T-helper 2 cell treated with Interferon-gamma antibody and Interleukin-4, amounts not matched to agents 5 μg/mL and 100 μg/mL, for 36 hours (primary cell): ENCODE measurements around the gene VAV1.
A peak's percentile ranks its signal among the peaks of the same experiment; 100 is the strongest.
"Not testable (repeated sequence)": the region's sequence is repeated elsewhere in the genome, so short reads cannot be mapped to it uniquely, and the experiment has no call there.

ENCODE experiments used
- DNase-seq: peaks from one replicate; pipeline ENCODE4 v3.0.0; 2021; ENCODE audit warnings: low spot score
- H3K27ac Mint-ChIP-seq: one replicate; pipeline ENCODE4 v1.8.0; 2021; ENCODE audit warnings: mild to moderate bottlenecking, mixed read lengths
- H3K27me3 Mint-ChIP-seq: one replicate; pipeline ENCODE4 v1.8.0; 2021; ENCODE audit warnings: low read depth, mixed read lengths
- H3K36me3 Mint-ChIP-seq: one replicate; pipeline ENCODE4 v1.8.0; 2021; ENCODE audit warnings: low read depth, mixed read lengths
- H3K4me1 Mint-ChIP-seq: one replicate; pipeline ENCODE4 v1.8.0; 2021; ENCODE audit warnings: low read depth, mixed read lengths
- H3K4me3 Mint-ChIP-seq: one replicate; pipeline ENCODE4 v1.8.0; 2022; ENCODE audit warnings: mild to moderate bottlenecking, moderate library complexity, mixed read lengths
- H3K9me3 Mint-ChIP-seq: one replicate; pipeline ENCODE4 v1.8.0; 2021; ENCODE audit warnings: mixed read lengths

VAV1 gene

DNA sequence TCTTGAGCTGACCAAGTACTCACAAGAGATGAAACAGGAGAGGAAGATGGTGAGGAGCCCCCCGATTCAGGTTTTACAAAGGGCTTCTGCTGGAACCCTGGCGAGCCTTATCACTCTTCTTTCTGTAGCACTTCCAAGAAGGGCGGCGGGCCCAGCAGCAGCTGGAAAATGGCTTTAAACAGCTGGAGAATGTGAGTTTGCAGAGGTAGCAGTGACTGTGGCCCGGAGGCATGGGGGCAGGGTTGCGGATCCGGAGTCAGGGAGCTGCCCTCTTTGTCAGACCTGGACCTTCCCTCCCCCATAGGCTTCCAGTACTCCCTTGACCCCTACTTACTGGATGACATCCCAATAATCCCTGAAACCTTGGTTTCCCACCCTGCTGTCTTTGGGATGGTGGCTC lies 29.4 kb upstream of the VAV1 start:
- no peak for DNase-seq
- H3K27ac Mint-ChIP-seq = no peak overlapping the region
- H3K36me3 Mint-ChIP-seq = peaks cover 28% of the 10 kb centered on the region
- H3K4me3 Mint-ChIP-seq = no peak overlapping the region
- no peaks in the 10 kb centered on the region for H3K9me3 Mint-ChIP-seq
- peaks cover 16% of the 10 kb centered on the region for H3K4me1 Mint-ChIP-seq
- H3K27me3 Mint-ChIP-seq = no peaks in the 10 kb centered on the region

DNA sequence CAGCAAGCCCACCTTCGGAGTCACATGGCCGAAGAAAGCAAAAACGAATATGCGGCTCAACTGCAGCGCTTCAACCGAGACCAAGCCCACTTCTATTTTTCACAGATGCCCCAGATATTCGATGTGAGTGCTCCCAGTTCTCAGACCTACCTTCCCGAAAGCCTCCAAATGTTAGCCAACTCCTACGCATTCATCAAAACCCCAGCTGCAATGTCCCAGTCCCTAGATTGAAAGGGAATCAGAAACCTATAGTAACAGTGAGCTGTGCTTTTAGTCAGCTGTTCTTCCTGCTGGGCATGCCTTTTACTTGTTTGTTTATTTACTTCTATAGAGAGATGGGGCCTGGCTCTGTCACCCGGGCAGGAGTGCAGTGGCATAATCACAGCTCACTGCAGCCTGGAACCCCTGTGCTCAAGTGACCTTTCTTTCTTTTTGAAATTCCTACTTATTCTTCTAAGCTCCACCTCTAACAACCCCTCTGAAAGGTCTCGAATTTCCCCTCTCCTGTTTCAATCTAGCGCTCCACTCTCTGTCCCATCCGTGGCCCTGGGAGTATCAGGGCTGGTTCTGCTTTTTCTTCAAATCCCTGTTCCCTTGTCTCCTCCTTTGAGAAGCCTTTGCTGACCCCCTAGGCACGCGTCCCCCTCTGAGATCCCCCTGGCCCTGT lies 28.7 kb upstream of the VAV1 start:
- Mint-ChIP-seq H3K36me3 (peaks cover 29% of the 10 kb centered on the region), H3K27ac (peak overlapping the region; percentile 47), H3K9me3 (no peaks in the 10 kb centered on the region), H3K4me1 (peaks cover 8% of the 10 kb centered on the region), H3K27me3 (no peaks in the 10 kb centered on the region), H3K4me3 (no peak overlapping the region)
- DNase-seq = no peak

DNA sequence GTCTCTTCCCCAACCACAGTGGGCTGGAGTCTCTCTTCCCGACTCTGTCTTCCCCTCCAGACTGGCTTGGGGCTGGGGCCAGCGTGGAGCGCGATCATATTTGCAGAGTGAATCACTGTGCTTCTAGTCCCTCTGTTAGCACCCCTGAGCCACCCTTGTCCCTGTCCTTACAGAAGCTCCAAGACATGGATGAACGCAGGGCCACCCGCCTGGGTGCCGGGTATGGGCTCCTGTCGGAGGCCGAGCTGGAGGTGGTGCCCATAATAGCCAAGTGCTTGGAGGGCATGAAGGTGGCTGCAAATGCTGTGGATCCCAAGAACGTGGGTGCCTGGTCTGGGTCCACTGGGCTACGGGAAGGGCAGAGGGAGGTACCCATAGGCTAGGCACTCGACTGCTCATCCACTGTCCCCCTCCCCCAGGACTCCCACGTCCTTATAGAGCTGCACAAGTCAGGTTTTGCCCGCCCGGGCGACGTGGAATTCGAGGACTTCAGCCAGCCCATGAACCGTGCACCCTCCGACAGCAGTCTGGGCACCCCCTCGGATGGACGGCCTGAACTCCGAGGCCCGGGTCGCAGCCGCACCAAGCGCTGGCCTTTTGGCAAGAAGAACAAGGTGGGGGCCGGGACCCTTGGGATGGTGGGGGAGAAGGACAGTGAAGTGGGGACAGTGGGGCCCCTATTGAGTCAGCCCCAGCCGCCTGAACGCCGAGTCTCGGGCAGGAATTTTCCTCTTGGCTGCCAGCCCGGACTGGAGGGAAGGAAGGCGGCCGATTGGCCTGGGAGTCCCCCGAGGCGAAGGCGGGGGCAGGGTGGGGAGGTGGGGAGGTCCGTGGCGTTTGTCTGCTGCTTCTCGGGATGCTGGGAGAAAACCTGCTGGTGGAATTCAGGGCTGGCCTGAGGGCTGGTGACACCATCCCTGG lies 27.9 kb upstream of the VAV1 start:
- H3K4me1 Mint-ChIP-seq = peaks cover 3% of the 10 kb centered on the region
- no peak overlapping the region for H3K4me3 Mint-ChIP-seq
- peaks cover 34% of the 10 kb centered on the region for H3K36me3 Mint-ChIP-seq
- no peak for DNase-seq
- H3K9me3 Mint-ChIP-seq = no peaks in the 10 kb centered on the region
- no peaks in the 10 kb centered on the region for H3K27me3 Mint-ChIP-seq
- H3K27ac Mint-ChIP-seq = peak overlapping the region; percentile 47

DNA sequence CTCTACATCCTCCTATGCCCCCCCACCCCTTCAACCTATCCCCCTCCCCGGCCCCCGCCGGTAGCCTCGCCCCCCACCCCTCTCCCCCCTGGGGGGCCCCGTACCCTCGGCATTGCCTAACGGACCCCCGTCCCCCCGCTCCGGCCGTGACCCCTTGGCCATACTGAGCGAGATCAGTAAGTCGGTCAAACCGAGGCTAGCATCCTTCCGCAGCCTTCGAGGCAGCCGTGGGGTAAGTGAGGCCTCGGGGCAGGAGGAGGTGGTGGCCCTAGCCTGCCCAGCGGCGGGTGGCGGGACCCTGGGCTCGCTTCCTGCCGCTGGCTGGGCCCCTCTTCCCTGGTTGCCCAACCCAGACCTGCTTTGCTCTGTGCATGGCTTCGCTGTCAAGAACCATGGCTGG lies 26.5 kb upstream of the VAV1 start:
- H3K4me3 Mint-ChIP-seq = no peak overlapping the region
- H3K27ac Mint-ChIP-seq = no peak overlapping the region
- peaks cover 2% of the 10 kb centered on the region for H3K4me1 Mint-ChIP-seq
- no peak for DNase-seq
- no peaks in the 10 kb centered on the region for H3K9me3 Mint-ChIP-seq
- H3K36me3 Mint-ChIP-seq = peaks cover 37% of the 10 kb centered on the region
- no peaks in the 10 kb centered on the region for H3K27me3 Mint-ChIP-seq

DNA sequence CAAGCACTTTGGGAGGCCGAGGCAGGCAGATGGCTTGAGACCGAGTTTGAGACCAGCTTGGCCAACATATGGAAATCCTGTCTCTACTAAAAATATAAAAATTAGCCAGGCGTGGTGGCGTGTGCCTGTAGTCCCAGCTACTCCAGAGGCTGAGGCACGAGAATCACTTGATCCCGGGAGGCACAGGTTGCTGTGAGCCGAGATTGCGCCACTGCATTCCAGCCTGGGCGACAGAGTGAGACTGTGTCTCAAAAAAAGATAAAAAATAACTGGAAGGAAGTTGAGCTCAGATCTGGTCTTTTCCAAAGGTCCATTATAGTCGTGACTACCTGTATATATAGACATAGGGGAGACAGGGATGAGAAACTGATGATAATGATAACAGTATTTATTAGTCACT lies 24.0 kb upstream of the VAV1 start:
- not testable (repeated sequence) for DNase-seq, H3K9me3 Mint-ChIP-seq, H3K27ac Mint-ChIP-seq, H3K4me3 Mint-ChIP-seq, H3K27me3 Mint-ChIP-seq, H3K4me1 Mint-ChIP-seq
- peaks cover 38% of the 10 kb centered on the region for H3K36me3 Mint-ChIP-seq

DNA sequence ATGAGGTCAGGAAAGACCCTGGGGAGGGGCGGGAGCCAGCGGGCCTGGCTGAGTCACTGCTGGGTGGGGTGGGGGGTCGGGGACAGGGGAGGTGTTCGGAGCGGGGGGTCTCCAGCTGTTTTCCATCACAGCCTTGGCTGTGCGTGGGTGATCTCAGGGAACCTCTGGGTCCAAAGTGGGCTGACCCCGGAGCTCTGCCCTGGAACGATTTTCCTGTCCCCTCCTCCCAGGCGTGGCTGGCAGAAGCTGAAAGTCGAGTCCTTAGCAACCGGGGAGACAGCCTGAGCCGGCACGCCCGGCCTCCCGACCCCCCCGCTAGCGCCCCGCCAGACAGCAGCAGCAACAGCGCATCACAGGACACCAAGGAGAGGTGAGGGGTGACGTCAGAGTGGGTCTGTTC lies 22.4 kb upstream of the VAV1 start:
- Mint-ChIP-seq H3K9me3 (no peaks in the 10 kb centered on the region), H3K4me3 (no peak overlapping the region), H3K36me3 (peaks cover 36% of the 10 kb centered on the region), H3K27ac (peak overlapping the region; percentile 49), H3K27me3 (no peaks in the 10 kb centered on the region), H3K4me1 (peaks cover 8% of the 10 kb centered on the region)
- no peak for DNase-seq

DNA sequence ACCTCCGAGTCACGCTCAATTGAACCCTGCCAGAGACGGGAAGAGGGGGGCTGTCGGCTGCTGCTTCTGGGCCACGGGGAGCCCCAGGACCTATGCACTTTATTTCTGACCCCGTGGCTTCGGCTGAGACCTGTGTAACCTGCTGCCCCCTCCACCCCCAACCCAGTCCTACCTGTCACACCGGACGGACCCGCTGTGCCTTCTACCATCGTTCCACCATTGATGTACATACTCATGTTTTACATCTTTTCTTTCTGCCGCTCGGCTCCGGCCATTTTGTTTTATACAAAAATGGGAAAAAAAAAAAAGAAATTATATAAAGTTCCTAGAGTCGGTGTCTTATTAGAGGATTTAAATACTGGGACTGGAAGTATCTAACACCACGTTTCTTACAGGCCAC lies 21.3 kb upstream of the VAV1 start:
- Mint-ChIP-seq H3K27ac (no peak overlapping the region), H3K9me3 (no peaks in the 10 kb centered on the region), H3K4me3 (no peak overlapping the region), H3K27me3 (no peaks in the 10 kb centered on the region), H3K4me1 (peaks cover 8% of the 10 kb centered on the region), H3K36me3 (peaks cover 35% of the 10 kb centered on the region)
- no peak for DNase-seq

DNA sequence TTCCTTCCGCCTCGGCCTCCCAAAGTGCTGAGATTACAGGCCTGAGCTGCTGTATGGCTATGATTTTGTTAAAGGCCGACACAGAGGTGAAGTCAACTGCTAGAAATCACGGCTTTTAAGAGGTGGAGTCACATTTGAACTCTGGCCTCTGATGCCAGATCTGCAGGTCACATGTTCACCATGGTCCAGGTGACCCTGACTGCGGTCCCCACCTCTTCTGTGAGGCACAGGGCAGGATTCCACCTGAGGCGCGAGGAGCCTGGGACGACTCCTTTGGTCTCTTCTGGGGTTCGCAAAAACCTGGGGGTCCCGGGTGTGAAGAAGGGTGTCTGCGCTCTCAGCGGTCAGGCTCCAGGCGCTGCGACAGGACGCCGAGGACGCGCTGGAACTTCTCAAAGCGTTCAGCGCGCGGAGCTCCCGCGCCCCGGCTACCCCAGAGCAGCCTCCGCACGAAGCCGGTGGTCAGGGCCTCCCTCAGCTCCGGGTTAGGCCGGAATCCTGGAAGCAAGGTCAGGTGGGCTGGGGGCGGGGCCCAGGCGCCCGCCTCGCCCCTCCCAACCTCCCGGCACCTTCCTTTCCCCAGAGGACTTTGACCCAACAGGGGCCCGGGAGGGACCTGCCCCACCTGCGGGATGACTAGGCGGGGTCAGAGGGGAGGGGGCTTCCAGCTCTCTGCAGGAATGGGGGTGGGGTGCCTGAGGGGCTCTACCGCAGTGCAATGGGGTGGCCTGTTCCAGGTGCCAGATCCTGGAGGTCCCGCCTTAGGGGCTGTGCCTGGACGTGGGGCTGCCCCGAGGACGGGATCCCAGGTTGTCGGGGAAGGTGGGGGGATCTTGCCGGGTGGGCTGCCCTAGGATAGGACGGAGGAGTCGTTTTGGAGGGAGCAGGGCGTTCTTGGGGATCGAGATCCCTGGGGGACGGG lies 20.0 kb upstream of the VAV1 start:
- Mint-ChIP-seq H3K27ac (peak overlapping the region; percentile 60), H3K36me3 (peaks cover 28% of the 10 kb centered on the region), H3K4me3 (peak overlapping the region; percentile 87), H3K4me1 (peaks cover 11% of the 10 kb centered on the region), H3K9me3 (no peaks in the 10 kb centered on the region), H3K27me3 (no peaks in the 10 kb centered on the region)
- no peak for DNase-seq

DNA sequence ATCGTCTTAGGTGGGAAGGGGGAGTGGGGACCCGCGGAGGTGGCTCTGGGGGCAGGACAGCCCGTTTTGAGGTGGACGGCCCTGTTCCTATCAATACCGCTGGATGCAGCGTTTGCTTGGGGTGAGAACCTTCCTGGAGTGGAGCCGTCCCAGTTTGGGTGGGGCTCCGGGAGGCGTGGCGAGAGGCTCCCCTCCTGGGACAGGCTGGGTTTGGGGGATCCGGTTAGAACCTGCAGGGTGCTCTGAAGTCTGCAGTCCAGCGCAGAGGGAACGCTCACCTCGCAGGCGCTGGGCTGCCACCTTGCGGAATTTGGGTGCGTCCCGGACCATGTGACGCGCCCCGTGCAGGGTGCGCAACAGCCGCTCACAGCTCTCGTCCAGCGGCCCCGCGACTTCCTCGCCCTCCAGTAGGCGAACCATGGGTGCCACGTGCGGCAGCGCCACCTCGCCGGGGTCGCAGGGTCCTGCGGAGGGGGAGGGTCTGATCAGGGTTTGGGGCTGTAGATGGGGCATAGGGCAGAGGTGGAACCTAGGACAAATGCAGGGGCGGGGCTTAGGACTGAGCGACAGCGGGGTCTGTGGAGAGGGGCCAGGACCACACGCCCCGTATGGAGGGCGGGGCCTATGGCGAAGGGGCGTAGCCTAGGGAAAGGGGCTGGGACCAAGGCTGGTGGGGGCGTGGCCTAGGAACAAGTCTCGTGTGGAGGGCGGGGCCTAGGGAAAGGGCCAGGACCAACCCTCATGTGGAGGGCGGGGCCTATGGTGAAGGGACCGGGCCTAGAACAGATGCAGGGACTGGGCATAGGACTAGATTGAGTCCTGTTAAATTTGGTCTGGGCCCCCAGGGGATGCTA lies 19.1 kb upstream of the VAV1 start:
- Mint-ChIP-seq H3K27me3 (no peaks in the 10 kb centered on the region), H3K36me3 (peaks cover 25% of the 10 kb centered on the region), H3K27ac (peak overlapping the region; percentile 87), H3K9me3 (no peaks in the 10 kb centered on the region), H3K4me1 (peaks cover 13% of the 10 kb centered on the region), H3K4me3 (peak overlapping the region; percentile 87)
- peak; percentile 81 for DNase-seq

DNA sequence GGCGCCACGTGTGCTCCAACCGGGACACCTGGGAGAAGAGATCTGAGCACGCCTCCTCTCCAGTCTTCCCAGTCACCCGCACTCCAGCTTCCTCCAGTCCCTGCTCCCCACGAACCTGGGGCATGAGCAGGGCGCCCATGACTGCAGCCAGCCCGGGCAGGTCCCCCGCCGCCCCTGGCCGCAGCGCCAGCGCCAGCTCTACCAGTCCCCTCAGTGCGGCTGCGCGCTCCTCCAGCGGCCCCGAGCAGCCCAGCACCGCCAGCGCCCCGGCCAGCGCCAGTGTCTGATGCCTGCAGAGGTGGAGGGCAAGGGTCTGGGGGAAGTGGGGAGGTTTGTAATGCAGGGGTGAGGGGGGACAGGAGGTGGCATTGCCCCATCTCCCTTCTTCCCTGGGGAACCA lies 18.4 kb upstream of the VAV1 start:
- Mint-ChIP-seq H3K4me1 (peaks cover 13% of the 10 kb centered on the region), H3K4me3 (no peak overlapping the region), H3K27ac (no peak overlapping the region), H3K36me3 (peaks cover 29% of the 10 kb centered on the region), H3K9me3 (no peaks in the 10 kb centered on the region), H3K27me3 (no peaks in the 10 kb centered on the region)
- DNase-seq = no peak

DNA sequence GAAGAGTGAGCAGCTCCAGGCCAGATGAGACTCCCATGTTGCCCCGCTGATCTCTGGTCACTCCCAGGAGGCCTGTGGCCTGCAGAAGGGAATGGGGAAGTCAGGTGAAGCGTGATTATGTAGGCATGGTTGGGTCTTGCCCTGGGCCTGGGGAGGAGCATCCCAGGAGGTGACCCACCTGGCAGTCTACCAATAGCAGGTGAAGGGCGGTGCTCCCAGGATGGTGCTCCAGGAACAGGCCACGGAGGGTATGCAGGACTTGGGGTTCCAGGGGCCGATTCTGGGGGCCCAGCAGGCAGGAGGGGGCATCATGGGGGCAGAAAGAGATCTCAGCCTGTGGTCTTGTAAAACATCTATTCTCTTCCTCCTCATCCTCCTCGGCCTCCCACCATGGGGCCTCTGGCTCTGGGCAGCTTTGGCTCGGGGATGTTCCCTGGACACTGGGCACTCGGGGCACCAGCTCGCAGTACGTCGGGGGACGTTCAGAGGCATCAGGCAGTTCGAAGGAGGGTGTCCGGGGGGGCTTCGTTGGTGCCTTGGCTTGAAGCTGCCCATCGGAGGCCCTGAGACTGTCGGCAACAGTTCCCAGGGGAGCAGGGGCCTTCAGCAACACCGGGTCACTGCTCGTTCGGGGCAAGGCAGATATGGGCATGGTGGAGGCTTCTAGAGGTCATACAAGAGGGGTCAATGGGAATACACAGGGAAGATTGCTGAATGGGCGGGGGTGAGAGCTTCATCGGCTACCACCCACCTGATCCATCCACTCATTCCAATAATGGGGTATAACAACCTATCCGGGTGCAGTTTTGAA lies 17.6 kb upstream of the VAV1 start:
- H3K4me1 Mint-ChIP-seq = peaks cover 13% of the 10 kb centered on the region
- no peak overlapping the region for H3K27ac Mint-ChIP-seq
- H3K9me3 Mint-ChIP-seq = no peaks in the 10 kb centered on the region
- peaks cover 27% of the 10 kb centered on the region for H3K36me3 Mint-ChIP-seq
- H3K4me3 Mint-ChIP-seq = no peak overlapping the region
- no peaks in the 10 kb centered on the region for H3K27me3 Mint-ChIP-seq
- DNase-seq = no peak

DNA sequence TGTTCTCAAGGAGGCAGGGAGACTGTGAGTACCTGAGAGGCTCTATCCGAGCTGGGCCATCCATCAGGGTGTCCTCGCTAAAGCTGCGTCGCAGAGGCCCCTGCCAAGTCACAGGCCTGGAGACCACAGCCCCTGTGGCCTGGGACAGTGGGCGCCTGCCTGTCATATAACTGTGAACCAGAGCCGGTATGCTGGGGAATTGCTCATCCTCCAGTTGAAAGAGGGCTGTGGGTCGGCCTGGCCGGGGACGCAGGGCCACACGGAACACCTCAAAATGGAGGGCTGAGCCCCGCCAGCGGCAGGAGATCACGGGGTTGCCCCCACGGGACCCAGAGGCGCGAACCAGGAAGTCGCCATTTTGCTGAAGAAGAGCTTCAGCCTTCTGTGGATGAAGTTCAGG lies 11.9 kb upstream of the VAV1 start:
- peaks cover 19% of the 10 kb centered on the region for H3K36me3 Mint-ChIP-seq
- no peak overlapping the region for H3K27ac Mint-ChIP-seq
- H3K9me3 Mint-ChIP-seq = no peaks in the 10 kb centered on the region
- no peak overlapping the region for H3K4me3 Mint-ChIP-seq
- peaks cover 4% of the 10 kb centered on the region for H3K4me1 Mint-ChIP-seq
- no peaks in the 10 kb centered on the region for H3K27me3 Mint-ChIP-seq
- no peak for DNase-seq
